GM19238 (cell line): ENCODE data around the gene DIPK1C.
A peak's percentile ranks its signal among the peaks of the same experiment; 100 is the strongest.

Experiments
- DNase-seq: peaks from one replicate; pipeline ENCODE4 v3.0.0; 2011; ENCODE audit warnings: low spot score; ENCODE audit not compliant: insufficient read length

DIPK1C gene

GRCh38 chr18:74420926-74421325 is 36.2 kb downstream of the DIPK1C start:
- no peak for DNase-seq

- no peak for DNase-seq
Measured at GRCh38 chr18:74420481-74420880, 36.6 kb downstream of the DIPK1C start.

DNA sequence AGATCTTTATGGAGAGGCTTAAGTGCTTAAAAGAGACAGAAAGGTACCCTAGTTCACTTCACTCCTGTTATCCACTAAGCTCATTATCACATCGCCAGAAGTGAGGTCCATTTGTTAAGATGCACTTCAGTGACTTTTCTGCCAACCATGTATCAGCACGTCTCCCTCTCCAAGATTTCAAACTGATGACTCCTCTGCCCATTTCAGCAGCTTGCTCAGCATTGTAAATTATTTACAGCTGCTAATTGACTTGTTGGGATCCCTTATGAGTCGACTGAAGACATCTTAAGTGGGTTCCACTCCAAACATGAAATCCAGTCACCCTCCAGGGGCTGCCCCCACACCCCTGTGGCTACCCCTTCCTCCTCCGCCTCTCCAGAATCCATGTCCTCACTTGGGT is 37.3 kb downstream of the DIPK1C start:
- DNase-seq: no peak

DNA sequence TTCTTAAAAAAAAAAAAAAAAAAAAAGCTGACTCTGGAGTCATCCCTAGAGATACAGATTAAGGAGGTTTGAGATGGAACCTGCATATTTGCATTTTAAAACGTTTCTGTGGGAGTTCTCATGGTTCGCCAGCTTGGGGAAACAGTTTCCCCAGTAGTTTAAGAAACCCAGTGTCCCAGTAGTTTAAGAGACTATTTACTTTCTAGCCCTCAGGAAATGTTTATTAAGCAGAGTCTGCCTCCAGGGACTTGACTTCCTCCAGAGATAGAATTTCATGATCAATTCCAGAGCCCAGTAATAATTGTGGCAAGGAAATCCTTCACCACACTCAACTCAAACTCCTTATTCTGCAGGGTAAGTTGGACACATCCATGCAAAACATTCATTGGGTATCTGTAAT is 39.1 kb downstream of the DIPK1C start:
- no peak for DNase-seq

GRCh38 chr18:74416124-74416523 is 41.0 kb downstream of the DIPK1C start:
- no peak for DNase-seq

- DNase-seq: no peak
Measured at GRCh38 chr18:74414953-74415515, 42.1 kb downstream of the DIPK1C start.

- no peak for DNase-seq
Measured at GRCh38 chr18:74413836-74414235, 43.3 kb downstream of the DIPK1C start.

DNA sequence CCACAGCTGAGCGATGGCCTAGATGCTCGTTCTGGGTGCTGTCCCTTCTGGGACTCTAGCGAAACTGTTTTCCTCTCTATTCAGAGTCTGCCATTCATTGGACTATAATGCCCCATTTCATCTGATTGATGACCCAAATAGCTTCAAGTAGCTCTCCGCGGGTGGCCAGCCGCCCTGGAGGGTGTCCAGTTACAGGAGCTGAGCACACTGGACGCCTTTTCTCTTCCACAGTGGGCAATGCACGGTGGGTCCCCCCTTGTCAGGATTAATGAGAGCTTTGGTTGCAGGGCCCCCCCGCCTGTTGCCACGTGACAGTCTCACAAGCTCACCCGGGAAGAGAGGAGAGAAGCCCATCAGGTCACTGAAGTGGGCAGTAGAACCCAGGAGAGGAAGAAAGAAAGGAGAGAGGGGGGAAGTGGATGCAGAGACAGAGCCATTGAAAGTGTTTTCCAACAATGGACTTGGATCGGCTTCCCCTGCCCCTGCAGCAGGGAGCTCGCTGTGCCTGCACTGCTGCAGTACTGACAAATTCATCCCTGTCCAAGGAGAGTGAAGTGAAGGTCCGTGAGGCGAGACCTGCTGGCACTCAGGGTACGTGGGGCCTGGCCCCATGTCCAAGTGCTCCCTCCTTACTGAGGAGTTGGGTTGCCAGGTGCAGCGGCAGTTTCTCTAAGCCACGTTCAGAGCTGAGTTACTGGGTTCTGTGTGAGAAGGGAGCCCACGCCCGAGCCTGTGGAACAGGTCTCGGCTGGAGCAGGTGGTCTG is 44.8 kb downstream of the DIPK1C start:
- no peak for DNase-seq

GRCh38 chr18:74411475-74411874 is 45.6 kb downstream of the DIPK1C start:
- no peak for DNase-seq

GRCh38 chr18:74410441-74410992 is 46.6 kb downstream of the DIPK1C start:
- DNase-seq: no peak

- DNase-seq: peak; percentile 11
Measured at GRCh38 chr18:74407888-74408287, 49.2 kb downstream of the DIPK1C start.

GRCh38 chr18:74402806-74403433 is 54.2 kb downstream of the DIPK1C start:
- no peak for DNase-seq

GRCh38 chr18:74400813-74401212 is 56.3 kb downstream of the DIPK1C start:
- no peak for DNase-seq

GRCh38 chr18:74399091-74399887 is 57.8 kb downstream of the DIPK1C start:
- no peak for DNase-seq

- DNase-seq: no peak
Measured at GRCh38 chr18:74397572-74397971, 59.5 kb downstream of the DIPK1C start.

- DNase-seq: no peak
Measured at GRCh38 chr18:74396171-74397169, 60.6 kb downstream of the DIPK1C start.

DNA sequence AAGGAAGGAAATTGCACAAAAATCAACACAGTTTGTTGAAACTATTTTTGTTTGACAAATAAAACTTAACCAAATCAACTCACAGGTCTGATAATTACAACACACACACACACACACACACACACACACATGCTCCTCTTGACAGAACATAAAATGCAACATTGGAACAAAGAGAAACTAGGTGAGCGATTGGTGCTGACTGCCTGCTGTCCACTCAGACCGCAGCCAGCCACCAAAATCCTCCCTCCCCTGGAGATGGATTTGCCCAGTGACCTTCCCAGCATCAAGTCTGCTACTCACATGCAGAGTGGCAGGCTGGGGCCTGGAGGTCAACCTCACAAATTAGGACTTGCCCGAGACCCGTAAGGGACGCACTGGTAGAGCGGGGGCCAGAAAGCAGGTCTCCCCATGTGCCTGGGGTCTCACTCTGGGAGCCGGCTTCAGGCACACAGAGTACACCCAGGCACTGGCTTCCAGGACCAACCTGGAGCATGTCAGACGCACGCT is 61.4 kb downstream of the DIPK1C start:
- no peak for DNase-seq

- no peak for DNase-seq
Measured at GRCh38 chr18:74395006-74395405, 62.1 kb downstream of the DIPK1C start.

GRCh38 chr18:74392323-74392722 is 64.8 kb downstream of the DIPK1C start:
- DNase-seq: no peak

- DNase-seq: no peak
Measured at GRCh38 chr18:74390900-74391299, 66.2 kb downstream of the DIPK1C start.
